Measurements from ENCODE around the gene TMEM185B.
"Not testable (repeated sequence)": the region's sequence is repeated elsewhere in the genome, so short reads cannot be mapped to it uniquely, and the experiment has no call there.

Gene TMEM185B

DNA sequence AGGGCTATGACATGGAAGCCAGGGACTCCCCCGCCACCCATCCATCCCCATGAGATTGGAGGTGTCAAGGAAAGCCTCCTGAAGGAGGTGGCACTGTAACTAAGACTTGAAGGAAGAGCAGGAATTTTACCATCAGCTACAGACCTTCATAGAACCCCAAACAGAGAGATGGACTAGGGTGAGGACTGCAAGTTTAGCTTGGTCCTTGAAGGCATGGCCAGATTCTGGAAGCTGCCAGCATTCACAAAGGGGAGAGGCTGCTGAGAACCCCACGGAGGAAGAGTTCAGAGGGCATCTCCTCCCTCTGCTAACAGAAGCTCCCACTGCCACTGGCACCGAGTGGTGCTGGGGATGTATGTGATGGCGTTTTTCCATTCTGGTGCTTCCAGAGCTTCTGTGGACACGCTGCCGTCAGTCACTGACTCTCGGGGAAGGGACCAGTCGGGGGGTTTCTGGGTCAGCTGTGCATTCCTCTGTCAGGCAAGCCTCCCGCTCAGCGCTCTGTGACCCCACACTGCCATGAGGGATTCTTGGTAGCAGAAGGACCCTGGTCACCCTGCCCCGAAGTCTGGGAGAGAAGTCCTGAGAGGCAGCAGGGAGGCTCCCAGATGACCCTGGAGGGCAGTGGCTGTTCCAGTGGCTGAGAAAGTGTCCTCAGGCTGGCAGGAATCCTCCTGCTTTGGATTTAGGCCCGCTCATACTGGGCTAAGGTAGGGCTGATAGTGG is 18.1 kb downstream of the TMEM185B start:
- DNase-seq (ENCODE audit: low spot score): no peak

DNA sequence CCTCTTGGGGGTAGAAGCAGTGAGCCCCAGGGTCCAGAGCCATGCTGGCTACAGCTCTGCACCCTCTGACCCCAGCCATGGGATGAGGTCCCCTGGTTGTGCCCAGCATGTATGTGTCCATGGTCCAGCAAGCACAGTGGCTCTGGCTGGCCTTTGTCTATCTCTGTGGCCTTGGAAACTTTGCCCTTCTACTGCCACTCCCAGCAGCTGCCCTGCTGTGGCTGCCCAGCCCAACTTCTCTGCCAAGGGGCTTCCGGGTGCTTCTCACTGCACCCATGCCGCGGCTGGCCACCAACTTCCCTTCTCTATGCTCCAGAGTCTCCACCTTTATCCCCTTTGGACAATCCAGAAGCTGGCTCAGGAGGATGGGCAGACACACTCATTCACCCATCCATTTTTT is 18.8 kb downstream of the TMEM185B start:
- no peak for DNase-seq (ENCODE audit: low spot score)

GRCh38 chr2:120204022-120204405 is 19.2 kb downstream of the TMEM185B start:
- DNase-seq (ENCODE audit: low spot score): no peak

- DNase-seq (ENCODE audit: low spot score): no peak
These were observed 19.8 kb downstream of the TMEM185B start for GRCh38 chr2:120203251-120204021.

DNA sequence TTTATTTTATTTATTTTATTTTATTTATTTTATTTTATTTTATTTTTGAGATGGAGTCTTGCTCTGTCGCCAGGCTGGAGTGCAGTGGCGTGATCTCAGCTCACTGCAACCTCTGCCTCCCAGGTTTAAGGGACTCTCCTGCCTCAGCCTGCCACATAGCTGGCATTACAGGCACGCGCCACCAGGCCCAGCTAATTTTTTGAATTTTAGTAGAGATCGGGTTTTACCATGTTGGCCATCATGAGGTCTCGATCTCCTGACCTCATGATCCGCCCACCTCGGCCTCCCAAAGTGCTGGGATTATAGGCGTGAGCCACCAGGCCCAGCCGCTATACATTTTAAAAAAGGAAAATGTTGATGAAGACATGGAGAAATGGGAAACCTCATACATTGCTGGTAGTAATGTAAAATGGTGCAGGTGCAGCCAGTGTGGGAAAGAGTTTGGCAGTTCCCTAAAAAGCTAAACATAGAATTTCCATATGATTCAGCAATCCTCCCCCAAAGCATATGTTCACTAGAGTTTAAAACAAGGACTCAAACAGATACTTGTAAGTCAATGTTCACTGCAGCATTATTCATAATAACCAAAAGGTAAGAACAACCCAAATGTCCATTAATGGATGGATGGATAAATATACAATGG is 23.3 kb downstream of the TMEM185B start:
- DNase-seq (ENCODE audit: low spot score): not testable (repeated sequence)

DNA sequence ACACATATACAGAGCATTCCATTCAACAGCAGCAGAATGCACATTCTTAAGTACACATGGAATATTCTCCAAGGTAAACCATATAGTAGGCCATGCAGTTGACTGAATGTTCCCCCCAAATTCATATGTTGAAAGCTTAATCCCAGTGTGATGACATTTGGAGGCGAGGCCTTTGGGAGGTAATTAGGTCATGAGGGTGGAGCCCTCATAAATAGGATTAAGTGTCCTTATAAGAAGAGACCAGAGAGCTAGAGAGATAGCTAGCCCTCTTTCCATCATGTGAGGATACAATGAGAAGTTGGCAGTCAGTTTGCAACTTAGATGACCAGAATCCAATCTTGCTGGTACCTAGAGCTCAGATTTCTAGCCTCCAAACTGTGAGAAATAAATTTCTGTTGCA is 27.6 kb downstream of the TMEM185B start:
- no peak for DNase-seq (ENCODE audit: low spot score)

- no peak for DNase-seq (ENCODE audit: low spot score)
These were observed 30.9 kb downstream of the TMEM185B start for GRCh38 chr2:120192280-120192679.

DNA sequence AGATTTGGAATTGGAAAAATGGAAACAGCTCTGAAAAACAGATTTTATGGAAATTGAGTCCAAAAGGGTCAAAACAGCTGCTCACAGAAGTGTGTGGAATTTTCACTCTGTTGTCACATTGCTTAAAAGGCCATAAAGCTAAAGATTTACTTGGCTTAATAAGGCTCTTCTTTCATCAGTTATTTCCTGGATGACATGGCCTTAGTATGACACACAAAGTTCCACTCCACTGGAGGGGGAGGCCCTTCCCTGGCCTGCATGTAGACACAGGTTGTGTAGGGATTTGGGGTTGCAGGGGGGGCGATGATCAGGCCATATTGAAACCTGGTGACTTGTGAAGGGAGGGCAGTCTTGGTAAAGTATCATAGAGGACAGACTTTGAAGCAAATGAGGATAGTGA is 34.0 kb downstream of the TMEM185B start:
- no peak for DNase-seq (ENCODE audit: low spot score)

- DNase-seq (ENCODE audit: low spot score): no peak
These were observed 41.1 kb downstream of the TMEM185B start for GRCh38 chr2:120182019-120182560.

DNA sequence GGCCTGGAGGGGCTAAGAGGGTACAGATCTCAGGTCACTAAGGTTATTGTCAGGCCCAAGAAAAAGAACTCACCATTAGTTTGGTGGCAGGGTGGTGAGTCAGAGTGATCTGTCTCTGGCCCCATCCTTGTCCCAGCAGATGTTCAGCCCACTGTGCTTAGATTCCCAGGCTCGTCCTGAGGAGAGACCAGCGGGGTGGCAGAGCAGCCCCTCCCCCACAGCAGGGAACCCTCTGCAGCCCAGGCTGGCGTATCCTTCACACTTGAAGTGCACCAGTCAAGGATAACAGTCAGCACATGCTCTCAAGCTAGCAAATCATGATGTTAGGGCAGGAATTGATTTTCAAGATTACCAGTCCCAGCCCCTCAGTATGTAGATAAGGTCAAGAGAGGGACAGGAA is 43.1 kb downstream of the TMEM185B start:
- no peak for DNase-seq (ENCODE audit: low spot score)

DNA sequence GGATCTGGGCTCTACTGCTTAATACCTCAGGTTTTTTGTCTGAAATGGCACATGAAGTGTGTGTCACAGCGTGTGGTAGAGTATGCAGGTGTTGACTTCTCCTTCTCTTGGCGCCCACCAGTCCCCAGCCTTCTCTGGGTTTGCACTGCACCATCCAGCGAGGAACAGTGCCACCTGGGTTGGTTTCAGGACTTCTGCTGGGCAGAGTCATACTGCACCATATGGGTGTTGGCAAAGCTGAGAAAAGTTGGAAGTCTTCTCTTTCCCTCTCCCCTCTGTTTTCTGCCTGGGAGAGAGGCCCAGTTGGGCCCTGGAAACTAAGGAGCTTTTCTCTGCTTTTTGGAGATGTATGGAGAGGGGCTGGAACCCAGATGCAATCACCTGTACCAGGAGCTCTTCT is 43.8 kb downstream of the TMEM185B start:
- no peak for DNase-seq (ENCODE audit: low spot score)

DNA sequence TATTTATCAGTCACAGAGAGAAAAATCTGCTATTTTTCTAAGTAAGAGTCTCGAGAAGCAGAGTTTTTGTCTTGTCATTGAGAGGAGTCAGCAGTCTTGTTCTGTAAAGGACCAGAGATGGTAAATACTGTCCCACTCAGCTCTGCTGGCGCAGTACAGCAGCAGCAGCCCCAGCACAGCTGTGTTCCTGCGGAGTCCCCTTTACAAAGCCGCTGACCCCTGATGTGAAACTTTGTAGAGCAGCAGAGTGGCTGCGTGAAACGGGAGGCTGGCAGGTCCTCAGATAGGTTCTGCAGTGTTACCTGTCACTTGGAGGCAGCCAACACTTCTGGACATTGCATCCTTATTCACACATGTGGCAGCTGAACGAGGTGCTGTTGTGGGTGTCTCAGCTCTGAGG is 45.2 kb downstream of the TMEM185B start:
- DNase-seq (ENCODE audit: low spot score): no peak

DNA sequence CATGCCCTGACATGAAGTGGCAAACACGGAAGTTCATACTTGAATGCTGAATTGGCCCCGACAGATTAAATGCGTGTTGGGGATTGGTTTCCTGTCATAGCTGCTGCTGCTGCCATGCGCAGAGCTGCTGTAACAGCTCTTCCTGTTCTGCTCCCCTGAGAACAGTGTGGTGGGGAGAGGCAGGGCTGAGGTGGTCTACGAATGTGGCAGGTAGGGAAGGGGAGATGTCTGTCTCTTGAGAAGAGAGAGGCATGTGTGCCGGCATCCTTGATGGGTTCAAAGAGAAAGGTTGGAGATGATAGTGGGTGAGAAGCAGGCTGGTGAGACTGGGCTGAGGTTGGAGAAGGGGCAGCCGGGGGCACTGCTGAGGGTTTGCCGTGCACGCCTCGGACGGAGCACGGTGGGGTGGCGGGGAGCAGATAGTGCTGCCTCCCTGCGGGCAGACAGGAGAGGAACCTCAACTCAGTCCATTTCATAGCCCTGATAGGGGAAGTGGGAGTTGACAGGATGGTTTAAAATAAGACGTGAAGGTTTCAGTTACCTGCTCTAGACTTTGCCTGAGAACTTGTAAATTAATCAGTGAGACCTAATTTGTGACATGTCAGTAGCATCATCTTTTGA is 46.1 kb downstream of the TMEM185B start:
- no peak for DNase-seq (ENCODE audit: low spot score)

DNA sequence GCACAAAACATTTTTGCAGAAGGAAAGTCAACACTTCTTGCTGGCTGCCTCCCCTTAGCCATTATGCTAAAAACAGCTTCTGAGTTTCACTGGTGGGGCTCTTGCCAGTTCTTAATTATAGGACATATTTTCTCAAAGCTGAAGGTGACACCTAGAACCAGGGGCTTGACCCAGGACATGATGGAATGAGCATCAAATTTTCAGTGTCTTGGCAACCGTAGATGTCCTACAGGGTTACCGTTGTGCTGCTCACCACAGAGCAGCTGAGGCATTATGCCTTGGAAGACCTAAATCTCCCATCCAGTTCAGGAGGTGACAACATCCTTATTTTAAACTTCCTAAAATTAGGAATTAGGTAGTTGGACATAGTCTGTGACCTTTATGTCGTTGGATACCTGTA is 46.7 kb downstream of the TMEM185B start:
- DNase-seq (ENCODE audit: low spot score): no peak

- DNase-seq (ENCODE audit: low spot score): peak; percentile 73
These were observed 48.1 kb downstream of the TMEM185B start for GRCh38 chr2:120174963-120175581.

All from AG08395 (cell line).